ENCODE data around the gene DNAJC5G.

DNA sequence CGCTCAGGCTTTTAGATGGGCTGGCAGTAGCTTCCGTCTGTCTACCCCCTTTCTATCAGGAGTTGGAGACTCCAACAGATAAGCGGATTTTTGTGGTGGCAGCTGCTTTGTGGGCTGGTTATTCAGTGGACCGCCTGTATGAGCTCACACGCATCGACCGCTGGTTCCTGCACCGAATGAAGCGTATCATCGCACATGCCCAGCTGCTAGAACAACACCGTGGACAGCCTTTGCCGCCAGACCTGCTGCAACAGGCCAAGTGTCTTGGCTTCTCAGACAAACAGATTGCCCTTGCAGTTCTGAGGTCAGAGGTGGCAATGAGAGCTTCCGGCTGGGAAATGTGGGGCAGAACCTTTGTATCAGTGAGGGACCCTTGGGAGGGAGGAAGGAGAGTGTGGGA lies 43.3 kb upstream of the DNAJC5G start:
- TF ChIP-seq, protein P1, sequence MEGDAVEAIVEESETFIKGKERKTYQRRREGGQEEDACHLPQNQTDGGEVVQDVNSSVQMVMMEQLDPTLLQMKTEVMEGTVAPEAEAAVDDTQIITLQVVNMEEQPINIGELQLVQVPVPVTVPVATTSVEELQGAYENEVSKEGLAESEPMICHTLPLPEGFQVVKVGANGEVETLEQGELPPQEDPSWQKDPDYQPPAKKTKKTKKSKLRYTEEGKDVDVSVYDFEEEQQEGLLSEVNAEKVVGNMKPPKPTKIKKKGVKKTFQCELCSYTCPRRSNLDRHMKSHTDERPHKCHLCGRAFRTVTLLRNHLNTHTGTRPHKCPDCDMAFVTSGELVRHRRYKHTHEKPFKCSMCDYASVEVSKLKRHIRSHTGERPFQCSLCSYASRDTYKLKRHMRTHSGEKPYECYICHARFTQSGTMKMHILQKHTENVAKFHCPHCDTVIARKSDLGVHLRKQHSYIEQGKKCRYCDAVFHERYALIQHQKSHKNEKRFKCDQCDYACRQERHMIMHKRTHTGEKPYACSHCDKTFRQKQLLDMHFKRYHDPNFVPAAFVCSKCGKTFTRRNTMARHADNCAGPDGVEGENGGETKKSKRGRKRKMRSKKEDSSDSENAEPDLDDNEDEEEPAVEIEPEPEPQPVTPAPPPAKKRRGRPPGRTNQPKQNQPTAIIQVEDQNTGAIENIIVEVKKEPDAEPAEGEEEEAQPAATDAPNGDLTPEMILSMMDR (conservative IDR thresholded peaks at IDR 0.05), result no peak
- TF ChIP-seq EZH2 (IDR thresholded peaks at IDR 0.05; ENCODE audit: low read depth), result no peak
